ENCODE results near the gene ECE1. TPM values are rescaled to one million over a fixed set of nuclear protein-coding genes. Genes with fewer than 3 reads are reported as not detected.

The ECE1 gene
- total and polyA plus RNA-seq, 3 experiments from 2014 or later = 41.5 to 88.4 (median 78.2) TPM

DNA sequence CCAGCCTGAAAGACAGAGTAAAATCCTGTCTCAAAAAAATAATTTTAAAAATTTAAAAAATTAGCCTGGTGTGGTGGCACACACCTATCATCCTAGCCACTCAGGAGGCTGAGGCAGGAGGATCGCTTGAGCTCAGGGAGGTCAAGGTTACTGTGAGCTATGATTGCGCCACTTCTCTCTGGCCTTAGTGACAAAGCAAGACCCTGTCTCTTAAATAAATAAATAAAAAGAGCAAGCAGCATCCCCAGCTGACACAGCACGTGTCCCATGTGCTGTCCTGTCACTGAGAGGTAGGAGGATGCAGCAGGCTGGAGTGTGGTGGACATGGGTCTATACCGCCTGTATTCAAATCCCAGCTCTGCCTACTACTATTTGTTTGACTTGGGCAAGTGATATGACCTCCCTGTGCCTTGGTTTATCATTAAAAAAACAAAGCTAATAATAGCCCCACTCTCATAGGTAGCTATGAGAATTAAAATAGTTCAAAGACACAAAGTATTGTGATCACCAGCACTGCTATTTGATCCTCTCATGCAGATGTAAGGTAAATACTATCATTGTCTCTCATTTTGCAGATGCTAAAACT lies 22.2 kb upstream of the ECE1 start:
- peaks cover 0 to 8% (median 4%) of the 10 kb centered on the region in 3 donors for H3K36me3 Mint-ChIP-seq
- Histone ChIP-seq H3K36me3 (ENCODE audit: insufficient read depth, low read length) (no peaks in the 10 kb centered on the region), H3K4me3 (ENCODE audit: low read length) (no peak overlapping the region), H3K4me1 (ENCODE audit: insufficient read depth, low read length) (peaks cover 20% of the 10 kb centered on the region), H3K27me3 (ENCODE audit: insufficient read depth, low read length, poor library complexity, severe bottlenecking) (no peaks in the 10 kb centered on the region), H3K9me3 (ENCODE audit: low read length) (no peaks in the 10 kb centered on the region), H3K27ac (ENCODE audit: low read depth, low read length) (no peak overlapping the region)
- no peak overlapping the region for H3K4me3 Mint-ChIP-seq
- H3K9me3 Mint-ChIP-seq = no peaks in the 10 kb centered on the region
- DNase-seq = no peak
- ChIA-PET POLR2A (no interaction called here), CTCF (interaction anchor here (1.2 to 1.7 kb wide), 3 partner anchors 11 to 58 kb away, joined by 3 to 5 read pairs (median 4); no protein-coding TSS in a partner anchor)
- H3K27me3 Mint-ChIP-seq = peaks cover 0 to 1% of the 10 kb centered on the region in 2 donors
- peaks cover 16 to 49% (median 35%) of the 10 kb centered on the region in 3 donors for H3K4me1 Mint-ChIP-seq
- H3K27ac Mint-ChIP-seq = peak overlapping the region in 1 of 8 donors; percentile 36

DNA sequence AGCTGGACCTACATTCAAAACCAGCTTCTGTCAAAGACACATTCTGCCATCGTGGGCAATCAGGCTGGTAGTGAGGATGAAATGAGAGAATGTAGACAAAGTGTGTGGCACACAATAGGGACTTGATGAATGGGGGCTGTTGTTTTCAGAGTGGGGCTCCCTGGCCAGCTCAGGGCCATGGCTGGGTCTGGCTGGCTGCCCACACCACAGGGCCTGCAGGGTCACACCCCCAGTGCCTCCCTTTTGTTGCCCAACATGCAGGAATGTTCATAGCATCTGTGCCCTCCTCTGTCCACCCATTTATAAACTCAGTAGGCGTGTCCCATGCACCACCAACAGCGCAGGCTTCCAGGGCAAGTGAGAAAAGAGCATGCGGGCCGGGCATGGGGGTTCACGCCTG lies 20.8 kb upstream of the ECE1 start:
- H3K27ac Mint-ChIP-seq = peak overlapping the region in 3 of 8 donors; percentile 35 to 69 (median 46)
- H3K36me3 Mint-ChIP-seq = peaks cover 0 to 4% (median 0%) of the 10 kb centered on the region in 3 donors
- H3K36me3 ChIP-seq (ENCODE audit: insufficient read depth, low read length) = no peaks in the 10 kb centered on the region
- H3K9me3 Mint-ChIP-seq = no peaks in the 10 kb centered on the region
- peaks cover 31% of the 10 kb centered on the region for H3K4me1 ChIP-seq (ENCODE audit: insufficient read depth, low read length)
- no peak overlapping the region for H3K27ac ChIP-seq (ENCODE audit: low read depth, low read length)
- H3K4me3 ChIP-seq (ENCODE audit: low read length) = no peak overlapping the region
- peaks cover 0 to 1% of the 10 kb centered on the region in 2 donors for H3K27me3 Mint-ChIP-seq
- DNase-seq = no peak
- peaks cover 25 to 50% (median 47%) of the 10 kb centered on the region in 3 donors for H3K4me1 Mint-ChIP-seq
- H3K9me3 ChIP-seq (ENCODE audit: low read length) = no peaks in the 10 kb centered on the region
- ChIA-PET CTCF (no interaction called here), POLR2A (no interaction called here)
- no peaks in the 10 kb centered on the region for H3K27me3 ChIP-seq (ENCODE audit: insufficient read depth, low read length, poor library complexity, severe bottlenecking)
- H3K4me3 Mint-ChIP-seq = no peak overlapping the region

DNA sequence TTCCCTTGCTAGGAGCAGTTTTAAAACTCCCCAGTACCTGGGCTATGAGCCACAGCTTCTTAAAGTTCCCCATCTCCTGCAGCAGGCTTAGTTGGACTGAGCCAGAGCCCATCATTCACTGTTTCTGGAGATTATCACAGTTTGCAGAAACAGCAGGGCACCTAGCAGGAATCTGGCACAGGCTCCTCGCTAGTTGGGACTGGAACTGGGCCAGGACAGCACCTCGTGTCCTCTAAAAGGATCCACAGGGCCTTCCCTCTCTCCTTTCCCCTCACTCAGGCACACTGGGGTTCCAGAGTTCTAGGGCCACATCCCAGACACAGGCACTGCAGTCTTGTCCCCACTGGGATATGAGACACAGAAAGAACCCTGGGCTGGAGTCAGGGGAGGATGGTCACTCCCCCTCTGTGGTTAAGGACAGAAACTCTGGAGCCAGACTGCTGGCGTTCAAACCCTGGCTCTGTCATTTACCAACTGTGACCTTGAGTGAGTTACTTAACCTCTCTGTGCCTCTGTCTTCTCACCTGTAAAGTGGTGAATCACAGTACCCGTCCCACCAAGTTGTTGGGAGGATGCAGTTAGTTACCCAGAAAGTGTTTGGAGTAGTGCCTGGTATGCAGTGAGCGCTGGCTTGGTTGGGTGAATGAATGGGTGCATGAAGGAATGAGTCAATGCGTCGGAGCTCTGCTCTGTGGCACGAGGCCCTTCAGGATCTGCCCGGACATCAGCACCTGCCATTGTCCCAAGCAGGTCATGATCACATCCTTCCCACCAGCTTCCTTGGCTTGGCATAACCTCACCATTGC lies 18.8 kb upstream of the ECE1 start:
- Mint-ChIP-seq H3K36me3 (peaks cover 0 to 2% (median 0%) of the 10 kb centered on the region in 3 donors), H3K9me3 (no peaks in the 10 kb centered on the region), H3K4me1 (peaks cover 30 to 60% (median 55%) of the 10 kb centered on the region in 3 donors), H3K27me3 (peaks cover 0 to 1% of the 10 kb centered on the region in 2 donors), H3K4me3 (no peak overlapping the region), H3K27ac (peak overlapping the region in 5 of 8 donors; percentile 7 to 73 (median 58))
- POLR2A ChIA-PET = interaction anchor here (0.6 kb wide), 1 partner anchor 12 kb away, joined by 3 read pairs; no protein-coding TSS in a partner anchor
- no peak overlapping the region for H3K4me3 ChIP-seq (ENCODE audit: low read length)
- CTCF ChIA-PET = interaction anchor here (0.7 to 2.1 kb wide), 4 partner anchors 13 to 59 kb away, joined by 3 to 5 read pairs (median 3); no protein-coding TSS in a partner anchor
- peaks cover 31% of the 10 kb centered on the region for H3K4me1 ChIP-seq (ENCODE audit: insufficient read depth, low read length)
- no peaks in the 10 kb centered on the region for H3K36me3 ChIP-seq (ENCODE audit: insufficient read depth, low read length)
- no peaks in the 10 kb centered on the region for H3K9me3 ChIP-seq (ENCODE audit: low read length)
- H3K27me3 ChIP-seq (ENCODE audit: insufficient read depth, low read length, poor library complexity, severe bottlenecking) = no peaks in the 10 kb centered on the region
- DNase-seq = no peak
- H3K27ac ChIP-seq (ENCODE audit: low read depth, low read length) = no peak overlapping the region

DNA sequence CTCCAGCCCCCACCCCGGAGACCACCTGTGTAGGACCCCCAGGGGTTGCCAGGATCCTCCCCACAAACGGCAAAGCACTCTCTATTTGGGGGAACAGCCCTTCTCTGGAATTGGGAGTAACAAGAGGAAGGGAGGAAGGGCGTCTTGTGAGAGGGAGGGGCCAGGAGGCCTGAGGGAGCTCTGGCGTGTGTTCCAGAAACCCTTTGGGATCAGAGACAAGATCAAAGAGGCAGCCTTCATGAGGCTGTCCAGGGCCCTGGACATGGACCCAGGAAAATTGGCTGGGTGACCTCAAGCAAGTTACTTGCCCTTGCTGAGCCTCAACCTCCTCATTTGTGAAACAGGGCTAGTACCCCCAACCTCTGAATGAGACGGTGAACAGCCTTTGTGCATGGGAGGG lies 18.1 kb upstream of the ECE1 start:
- Mint-ChIP-seq H3K36me3 (peaks cover 0 to 2% (median 0%) of the 10 kb centered on the region in 3 donors), H3K9me3 (no peaks in the 10 kb centered on the region), H3K27me3 (peaks cover 0 to 1% of the 10 kb centered on the region in 2 donors), H3K4me3 (no peak overlapping the region), H3K27ac (peak overlapping the region in 6 of 8 donors; percentile 21 to 96 (median 90)), H3K4me1 (peaks cover 28 to 56% (median 50%) of the 10 kb centered on the region in 3 donors)
- CTCF ChIA-PET = interaction anchor here (0.8 to 2.1 kb wide), 3 partner anchors 13 to 60 kb away, joined by 3 to 5 read pairs (median 3); no protein-coding TSS in a partner anchor
- no peaks in the 10 kb centered on the region for H3K36me3 ChIP-seq (ENCODE audit: insufficient read depth, low read length)
- no peaks in the 10 kb centered on the region for H3K27me3 ChIP-seq (ENCODE audit: insufficient read depth, low read length, poor library complexity, severe bottlenecking)
- POLR2A ChIA-PET = no interaction called here
- no peak overlapping the region for H3K4me3 ChIP-seq (ENCODE audit: low read length)
- no peaks in the 10 kb centered on the region for H3K9me3 ChIP-seq (ENCODE audit: low read length)
- H3K27ac ChIP-seq (ENCODE audit: low read depth, low read length) = no peak overlapping the region
- DNase-seq = no peak
- H3K4me1 ChIP-seq (ENCODE audit: insufficient read depth, low read length) = peaks cover 33% of the 10 kb centered on the region

DNA sequence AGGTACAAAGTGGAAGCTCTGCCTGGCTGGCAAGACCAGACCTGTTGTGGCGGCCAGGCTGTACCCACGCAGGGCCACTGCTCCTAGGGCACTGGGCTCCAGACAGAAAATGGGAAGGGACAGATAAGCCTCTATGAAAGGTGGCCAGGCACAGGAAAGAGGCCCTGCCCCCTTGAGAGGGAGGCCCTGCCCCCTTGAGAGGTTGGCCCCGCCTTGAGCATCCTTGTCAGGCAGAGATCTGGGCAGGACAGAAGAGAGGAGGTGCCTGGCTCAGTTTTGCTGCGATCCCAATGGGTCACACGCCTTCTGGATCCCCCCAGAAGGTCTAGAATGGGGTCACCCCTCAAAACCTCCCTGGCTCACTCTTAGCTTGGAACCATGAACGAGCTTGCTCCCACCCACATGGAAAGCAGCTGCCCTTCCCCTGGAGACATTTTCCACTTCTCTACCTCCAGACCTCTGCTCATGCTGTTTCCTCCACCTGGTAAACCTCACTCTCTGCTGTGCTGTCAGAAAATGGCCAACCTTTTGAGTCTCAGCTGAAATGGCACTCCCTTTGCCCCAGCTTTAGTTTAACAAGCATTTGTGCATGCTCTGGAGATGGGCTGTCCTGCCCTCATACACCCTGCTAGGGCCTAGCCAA lies 17.5 kb upstream of the ECE1 start:
- ChIA-PET CTCF (interaction anchor here (0.8 to 2.1 kb wide), 3 partner anchors 12 to 60 kb away, joined by 3 to 5 read pairs (median 3); no protein-coding TSS in a partner anchor), POLR2A (no interaction called here)
- peaks cover 37% of the 10 kb centered on the region for H3K4me1 ChIP-seq (ENCODE audit: insufficient read depth, low read length)
- Mint-ChIP-seq H3K27ac (peak overlapping the region; percentile 36 to 96 (median 86)), H3K36me3 (peaks cover 0 to 2% (median 0%) of the 10 kb centered on the region in 3 donors), H3K4me3 (peak overlapping the region in 1 of 7 donors; percentile 54), H3K9me3 (no peaks in the 10 kb centered on the region), H3K27me3 (peaks cover 0 to 1% of the 10 kb centered on the region in 2 donors), H3K4me1 (peaks cover 30 to 56% (median 51%) of the 10 kb centered on the region in 3 donors)
- H3K27ac ChIP-seq (ENCODE audit: low read depth, low read length) = no peak overlapping the region
- no peaks in the 10 kb centered on the region for H3K27me3 ChIP-seq (ENCODE audit: insufficient read depth, low read length, poor library complexity, severe bottlenecking)
- no peak overlapping the region for H3K4me3 ChIP-seq (ENCODE audit: low read length)
- peak in 1 of 5 donors; percentile 12 for DNase-seq
- no peaks in the 10 kb centered on the region for H3K9me3 ChIP-seq (ENCODE audit: low read length)
- H3K36me3 ChIP-seq (ENCODE audit: insufficient read depth, low read length) = no peaks in the 10 kb centered on the region

DNA sequence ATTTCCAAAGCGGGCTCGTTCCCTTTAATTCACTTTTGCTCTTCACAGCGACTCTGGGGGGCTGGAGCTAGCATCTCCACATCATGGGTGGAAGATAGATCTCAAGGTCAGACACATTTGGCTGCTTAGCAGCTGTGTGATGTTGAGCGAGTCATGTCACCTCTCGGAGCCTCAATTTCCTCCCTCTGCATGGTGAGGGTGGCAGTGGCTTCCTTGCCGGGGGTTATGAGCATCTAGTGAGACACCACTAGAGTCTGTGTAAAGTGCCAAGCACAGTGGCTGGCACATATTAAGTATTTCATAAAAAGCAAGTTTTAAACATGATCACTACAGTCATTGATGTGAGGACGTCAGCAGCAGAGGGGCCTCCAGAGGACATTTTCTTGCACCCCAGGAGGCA lies 16.9 kb upstream of the ECE1 start:
- H3K27me3 ChIP-seq (ENCODE audit: insufficient read depth, low read length, poor library complexity, severe bottlenecking) = no peaks in the 10 kb centered on the region
- H3K36me3 Mint-ChIP-seq = peaks cover 0 to 2% (median 0%) of the 10 kb centered on the region in 3 donors
- ChIA-PET CTCF (interaction anchor here (1.6 to 2.1 kb wide), 4 partner anchors 12 to 61 kb away, joined by 5 to 9 read pairs (median 6); no protein-coding TSS in a partner anchor), POLR2A (no interaction called here)
- no peaks in the 10 kb centered on the region for H3K9me3 ChIP-seq (ENCODE audit: low read length)
- H3K4me3 ChIP-seq (ENCODE audit: low read length) = no peak overlapping the region
- H3K4me3 Mint-ChIP-seq = peak overlapping the region in 4 of 7 donors; percentile 15 to 54 (median 28)
- peak overlapping the region; percentile 64 to 96 (median 88) for H3K27ac Mint-ChIP-seq
- peaks cover 32 to 61% (median 53%) of the 10 kb centered on the region in 3 donors for H3K4me1 Mint-ChIP-seq
- H3K27ac ChIP-seq (ENCODE audit: low read depth, low read length) = no peak overlapping the region
- DNase-seq = no peak
- H3K9me3 Mint-ChIP-seq = no peaks in the 10 kb centered on the region
- H3K4me1 ChIP-seq (ENCODE audit: insufficient read depth, low read length) = peaks cover 37% of the 10 kb centered on the region
- H3K36me3 ChIP-seq (ENCODE audit: insufficient read depth, low read length) = no peaks in the 10 kb centered on the region
- H3K27me3 Mint-ChIP-seq = peaks cover 0 to 1% of the 10 kb centered on the region in 2 donors

DNA sequence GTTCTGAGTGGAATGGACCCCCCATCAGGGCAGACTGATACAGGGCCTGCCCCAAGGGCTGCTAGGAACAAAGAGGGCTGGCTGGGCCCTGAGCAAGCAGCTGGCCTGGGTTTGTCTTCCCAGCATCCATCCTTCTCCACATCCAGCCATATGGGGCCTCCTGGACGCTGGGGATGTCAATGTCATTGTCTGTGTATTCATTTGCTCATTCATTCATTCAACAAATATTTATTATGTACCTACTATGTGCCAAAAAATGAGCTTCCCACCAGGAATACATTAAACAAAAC lies 15.6 kb upstream of the ECE1 start:
- peaks cover 35 to 62% (median 51%) of the 10 kb centered on the region in 3 donors for H3K4me1 Mint-ChIP-seq

More for the DNA sequence above, 15.6 kb upstream of the ECE1 start:
- peak overlapping the region in 2 of 8 donors; percentile 17 to 92 for H3K27ac Mint-ChIP-seq
- Histone ChIP-seq H3K4me3 (ENCODE audit: low read length) (no peak overlapping the region), H3K27me3 (ENCODE audit: insufficient read depth, low read length, poor library complexity, severe bottlenecking) (no peaks in the 10 kb centered on the region), H3K36me3 (ENCODE audit: insufficient read depth, low read length) (no peaks in the 10 kb centered on the region), H3K4me1 (ENCODE audit: insufficient read depth, low read length) (peaks cover 38% of the 10 kb centered on the region), H3K27ac (ENCODE audit: low read depth, low read length) (no peak overlapping the region), H3K9me3 (ENCODE audit: low read length) (no peaks in the 10 kb centered on the region)
- ChIA-PET POLR2A (no interaction called here), CTCF (interaction anchor here (1.6 to 2.1 kb wide), 3 partner anchors 11 to 63 kb away, joined by 5 to 9 read pairs (median 6); no protein-coding TSS in a partner anchor)
- H3K9me3 Mint-ChIP-seq = no peaks in the 10 kb centered on the region
- DNase-seq = no peak
- peaks cover 0 to 2% (median 0%) of the 10 kb centered on the region in 3 donors for H3K36me3 Mint-ChIP-seq
- peaks cover 0 to 1% of the 10 kb centered on the region in 2 donors for H3K27me3 Mint-ChIP-seq
- H3K4me3 Mint-ChIP-seq = no peak overlapping the region
